Neural progenitor cell (in vitro differentiated cells): ENCODE measurements around the gene METTL1.

Experiments used
- EZH2phosphoT487 ChIP-seq: fragments of 200-600 bp; sonication (generic); IDR thresholded peaks from 2 replicates; pipeline ENCODE4 v1.6.1; 2017; ENCODE audit warnings: antibody characterized with exemption
- TF ChIP-seq, protein P1 (sequence below): fragments of 200-600 bp; sonication (generic); IDR thresholded peaks from 2 replicates; pipeline ENCODE4 v1.5.1; 2017; ENCODE audit warnings: antibody characterized with exemption, mild to moderate bottlenecking

DNA sequence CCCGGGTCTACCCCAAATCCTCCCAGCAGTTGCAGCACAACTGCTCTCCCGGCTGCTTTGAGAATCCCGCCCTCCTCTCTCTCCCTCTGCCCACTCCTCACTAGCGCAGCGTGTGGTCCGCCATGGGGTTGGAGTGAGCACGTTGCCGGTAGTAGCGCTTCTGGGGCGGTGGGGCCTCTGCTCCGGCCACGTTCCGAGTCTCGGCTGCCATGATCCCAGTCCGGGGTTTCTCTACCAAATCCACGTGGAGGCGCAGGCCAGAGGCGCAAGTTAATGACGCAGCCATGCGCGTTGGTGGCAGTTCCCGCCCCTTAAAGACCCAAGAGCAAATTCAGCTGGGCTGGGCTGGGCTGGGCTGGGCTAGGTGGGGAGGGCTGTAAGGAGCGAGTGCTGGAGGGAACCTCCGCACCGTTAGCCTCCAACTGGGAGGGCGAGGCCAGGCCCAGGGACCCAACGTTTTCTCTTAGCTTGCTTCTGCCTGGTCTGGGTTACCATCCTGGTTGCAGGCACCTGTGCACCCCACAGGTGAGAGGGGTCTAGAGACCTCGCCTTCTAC is at the start of gene METTL1:
- TF ChIP-seq, protein P1, sequence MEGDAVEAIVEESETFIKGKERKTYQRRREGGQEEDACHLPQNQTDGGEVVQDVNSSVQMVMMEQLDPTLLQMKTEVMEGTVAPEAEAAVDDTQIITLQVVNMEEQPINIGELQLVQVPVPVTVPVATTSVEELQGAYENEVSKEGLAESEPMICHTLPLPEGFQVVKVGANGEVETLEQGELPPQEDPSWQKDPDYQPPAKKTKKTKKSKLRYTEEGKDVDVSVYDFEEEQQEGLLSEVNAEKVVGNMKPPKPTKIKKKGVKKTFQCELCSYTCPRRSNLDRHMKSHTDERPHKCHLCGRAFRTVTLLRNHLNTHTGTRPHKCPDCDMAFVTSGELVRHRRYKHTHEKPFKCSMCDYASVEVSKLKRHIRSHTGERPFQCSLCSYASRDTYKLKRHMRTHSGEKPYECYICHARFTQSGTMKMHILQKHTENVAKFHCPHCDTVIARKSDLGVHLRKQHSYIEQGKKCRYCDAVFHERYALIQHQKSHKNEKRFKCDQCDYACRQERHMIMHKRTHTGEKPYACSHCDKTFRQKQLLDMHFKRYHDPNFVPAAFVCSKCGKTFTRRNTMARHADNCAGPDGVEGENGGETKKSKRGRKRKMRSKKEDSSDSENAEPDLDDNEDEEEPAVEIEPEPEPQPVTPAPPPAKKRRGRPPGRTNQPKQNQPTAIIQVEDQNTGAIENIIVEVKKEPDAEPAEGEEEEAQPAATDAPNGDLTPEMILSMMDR, result no peak
- no peak for TF ChIP-seq EZH2phosphoT487
